Measurements from ENCODE around the gene RETREG1. TPM values are rescaled to one million over a fixed set of nuclear protein-coding genes. Genes with fewer than 3 reads are reported as not detected.

The RETREG1 gene
- total and polyA plus RNA-seq, 2 donors (not counting 3 experiments of a cell fraction or from before 2014, with no cell fraction given): 0.46 TPM; not detected in 1

- TF ChIP-seq JUN (IDR thresholded peaks at IDR 0.05; ENCODE audit: borderline replicate concordance, insufficient read depth, insufficient read length, low read depth) (no peak), EZH2 (IDR thresholded peaks at IDR 0.05; ENCODE audit: borderline replicate concordance, low read depth, low read length, severe bottlenecking) (no peak), POLR2A (IDR thresholded peaks at IDR 0.05; ENCODE audit: low read depth, low read length) (no peak), POLR2AphosphoS5 (IDR thresholded peaks at IDR 0.05; ENCODE audit: insufficient read depth, low read depth, low read length) (no peak), CTCF (IDR thresholded peaks at IDR 0.05; ENCODE audit: extremely low read depth in 1 of 2, insufficient read depth in 1 of 2, low read depth in 1 of 2, low read length in 2 of 2) (no peak), MAX (IDR thresholded peaks at IDR 0.05; ENCODE audit: insufficient read depth, insufficient read length) (no peak), GATA2 (IDR thresholded peaks at IDR 0.05; ENCODE audit: insufficient read depth, insufficient read length, low read depth, low read length) (no peak), MYC (IDR thresholded peaks at IDR 0.05; ENCODE audit: low read depth, low read length) (no peak), FOS (IDR thresholded peaks at IDR 0.05; ENCODE audit: borderline replicate concordance, insufficient read depth, low read length) (no peak)
- POLR2A ChIA-PET: no interaction called here
- FAIRE-seq (no peak), DNase-seq (ENCODE audit: low read depth, low spot score) (no peak)
- Histone ChIP-seq H3K9me1 (replicated peaks; ENCODE audit: control insufficient read depth, extremely low read depth, insufficient read depth, low read length) (no peaks in the 10 kb centered on the region), H2AFZ (ENCODE audit: low read depth, low read length) (no peak overlapping the region), H3K4me2 (ENCODE audit: insufficient read depth, low read length) (no peak overlapping the region), H3K27me3 (ENCODE audit: control insufficient read depth in 2 of 2, insufficient read depth in 2 of 2, low read length in 2 of 2) (peaks cover 0 to 2% of the 10 kb centered on the region in 2 experiments), H3K4me1 (ENCODE audit: control insufficient read depth, extremely low read depth, insufficient read depth, low read length) (no peaks in the 10 kb centered on the region), H3K9me3 (replicated peaks; ENCODE audit: control insufficient read depth, insufficient read depth, low read length) (no peaks in the 10 kb centered on the region), H3K9ac (replicated peaks; ENCODE audit: extremely low read depth, insufficient read depth, low read length) (no peak overlapping the region), H3K36me3 (ENCODE audit: control insufficient read depth in 2 of 2, extremely low read depth in 1 of 2, insufficient read depth in 2 of 2, low read length in 2 of 2) (no peaks in the 10 kb centered on the region), H3K79me2 (ENCODE audit: control insufficient read depth, insufficient read depth, low read length) (no peaks in the 10 kb centered on the region), H3K4me3 (replicated peaks in 1 of 3; ENCODE audit: insufficient read depth in 1 of 3, low read depth in 1 of 3, low read length in 3 of 3) (no peak overlapping the region), H3K27ac (ENCODE audit: insufficient read depth, low read depth, low read length) (no peak overlapping the region), H4K20me1 (replicated peaks; ENCODE audit: control insufficient read depth, extremely low read depth, insufficient read depth, low read length) (no peaks in the 10 kb centered on the region)
- no TSS peak for BruUV-seq (replicated peaks)
- dilution Hi-C loops (cut with MboI; ENCODE audit: extremely low pct_ligation_motif_present, low sequenced_read_pairs) (no loop called here), intact Hi-C loops (cut with micrococcal nuclease) (no loop called here)
- CTCF ChIA-PET: no interaction called here
These were observed 10.2 kb downstream of the RETREG1 start for GRCh38 chr5:16606628-16607027.
